Brain pericyte (primary cell): ENCODE results near the gene PDE5A.

Experiments used
- DNase-seq: peaks from one replicate; pipeline ENCODE4 v3.0.0-alpha.2; 2012; ENCODE audit warnings: low read depth, low spot score

PDE5A gene

GRCh38 chr4:119523399-119523798, 105.2 kb downstream of the PDE5A start:
- DNase-seq, result no peak

DNA sequence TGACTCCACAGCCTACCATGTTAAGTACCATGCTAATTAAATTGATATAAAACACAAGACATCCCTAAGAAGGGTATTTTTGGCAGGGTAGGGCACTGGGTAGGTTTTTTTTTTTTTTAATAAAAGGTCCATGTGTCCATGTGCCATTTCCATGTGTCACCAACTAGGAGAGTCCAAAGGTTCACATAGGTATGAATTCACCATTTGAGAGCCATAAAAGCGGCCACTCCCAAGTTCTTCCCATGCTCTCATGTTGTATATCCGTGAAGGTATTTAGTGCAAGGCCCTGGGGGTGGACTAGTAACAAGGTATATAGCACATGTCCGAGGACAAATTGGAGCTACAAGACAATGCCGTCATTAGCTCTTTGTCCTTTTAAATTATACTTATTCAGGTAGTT, 107.3 kb downstream of the PDE5A start:
- DNase-seq, result no peak

DNA sequence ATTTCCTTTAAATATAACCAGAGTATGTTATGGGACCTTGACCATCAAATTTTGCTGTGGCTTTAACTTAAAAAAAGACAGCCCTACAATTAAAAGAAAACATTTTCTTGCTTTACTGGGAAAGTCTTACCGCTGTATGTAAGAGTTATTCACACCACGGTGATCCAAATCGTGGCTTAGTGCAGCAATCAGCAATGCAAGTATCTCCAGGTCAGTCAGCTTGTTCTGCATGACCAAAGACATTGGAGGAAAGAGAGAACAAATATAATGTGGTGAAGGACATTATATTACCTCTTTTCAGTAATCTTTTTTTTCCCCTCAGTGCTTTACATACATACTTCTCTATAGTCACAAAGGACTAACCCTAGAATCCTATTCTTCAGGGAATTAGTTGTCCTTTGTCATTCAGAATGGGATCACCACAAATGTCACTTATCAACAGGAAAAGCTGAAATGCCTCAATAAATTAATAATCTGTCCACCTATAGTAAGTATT, 109.6 kb downstream of the PDE5A start:
- no peak for DNase-seq

GRCh38 chr4:119518230-119518892, 110.2 kb downstream of the PDE5A start:
- no peak for DNase-seq

DNA sequence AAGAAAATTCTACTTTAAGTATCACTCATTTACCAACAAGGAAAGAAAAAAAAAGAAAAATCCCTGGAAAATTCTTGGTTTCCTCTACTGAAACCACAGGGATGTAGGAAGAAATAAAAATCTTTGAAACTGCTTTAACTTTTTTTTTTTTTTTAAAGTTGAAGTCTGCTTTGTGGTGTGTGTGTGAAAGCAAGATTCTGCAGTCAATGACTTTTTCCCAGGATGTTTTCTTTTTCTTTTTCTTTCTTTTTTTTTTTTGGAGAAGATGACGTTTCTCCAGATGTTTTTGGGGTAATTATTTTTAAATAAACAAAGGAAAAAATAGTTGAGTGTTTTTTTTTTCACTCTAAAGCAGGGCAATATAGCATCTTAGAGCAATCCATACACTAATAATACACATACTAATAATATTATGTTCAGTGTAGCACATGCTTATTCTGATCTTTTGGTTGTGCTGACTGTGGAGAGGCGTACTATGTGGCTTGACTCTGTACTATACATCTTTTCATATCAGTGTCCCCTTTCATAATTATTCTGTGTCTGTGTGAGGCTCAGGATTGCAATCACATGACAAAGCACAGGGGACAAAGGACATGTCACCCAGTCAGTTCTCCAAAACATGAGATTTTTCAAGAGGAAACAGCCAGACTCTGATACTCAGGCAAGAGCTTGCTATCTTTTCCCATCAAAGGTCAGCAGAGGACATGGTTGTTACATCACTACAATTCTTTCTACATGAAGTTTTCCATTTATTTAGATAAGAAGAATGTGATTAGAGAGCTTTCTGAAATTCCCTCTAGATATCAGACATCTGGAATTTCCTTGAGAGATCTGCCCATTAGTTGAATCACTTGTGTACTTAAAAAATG, 111.0 kb downstream of the PDE5A start:
- no peak for DNase-seq

DNA sequence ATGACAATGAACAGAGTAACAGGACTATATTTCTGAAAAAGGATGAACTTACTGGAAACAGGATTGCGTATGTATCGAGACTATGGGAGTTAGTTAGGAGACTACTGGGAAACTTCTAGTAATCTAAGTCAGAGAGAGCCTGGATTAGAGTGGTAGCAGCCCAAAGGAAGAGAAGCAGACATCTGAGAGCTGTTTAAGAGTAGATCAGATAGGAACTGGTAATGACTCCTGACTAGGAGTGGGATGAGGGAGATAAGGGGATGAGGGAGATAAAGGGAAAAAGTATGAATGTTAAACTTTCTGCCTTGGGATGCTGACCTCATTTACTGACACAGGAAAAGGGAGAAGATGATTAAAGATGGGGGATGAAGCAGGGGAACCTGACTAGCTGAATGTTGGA, 116.2 kb downstream of the PDE5A start:
- no peak for DNase-seq

- DNase-seq, result no peak
These were observed 118.0 kb downstream of the PDE5A start for GRCh38 chr4:119510395-119511149.

- no peak for DNase-seq
These were observed 120.3 kb downstream of the PDE5A start for GRCh38 chr4:119508281-119508680.

GRCh38 chr4:119506806-119507205, 121.8 kb downstream of the PDE5A start:
- DNase-seq, result no peak

DNA sequence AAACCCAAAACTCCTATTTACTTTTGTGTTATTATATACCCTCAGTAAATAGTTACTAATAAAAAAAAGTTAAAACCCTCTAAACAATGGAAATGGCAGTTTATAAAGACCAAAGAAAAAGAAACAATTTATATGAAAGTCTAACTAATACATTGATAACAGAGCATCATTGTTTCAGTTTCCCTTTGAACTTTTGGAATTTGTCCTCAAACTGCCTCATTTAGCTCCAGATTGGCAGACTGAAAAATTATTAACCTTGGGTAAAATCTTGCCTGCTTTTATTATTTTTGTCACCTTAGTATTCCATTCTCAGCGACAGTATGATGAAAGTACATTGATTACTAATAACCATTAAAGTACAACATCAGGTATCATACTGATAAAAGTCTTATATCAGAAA, 124.0 kb downstream of the PDE5A start:
- no peak for DNase-seq

DNA sequence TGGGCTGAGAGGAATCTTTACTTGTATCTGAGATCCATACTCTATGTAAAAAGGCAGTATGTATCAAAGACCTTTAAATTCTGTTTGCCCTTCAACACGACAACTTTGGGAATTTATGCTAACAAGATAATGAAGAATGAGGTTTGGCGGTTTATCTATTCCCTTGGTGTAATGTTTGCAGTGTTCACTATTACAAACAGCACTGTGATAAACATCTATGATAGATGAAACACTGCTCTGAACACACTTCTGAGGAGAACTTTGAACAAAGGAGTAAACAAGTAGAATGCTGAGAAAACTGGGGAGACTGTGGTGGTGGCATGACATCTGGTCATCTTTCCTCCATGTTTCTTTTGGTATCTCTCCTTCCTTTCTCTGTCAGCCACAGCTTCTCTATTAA, 126.9 kb downstream of the PDE5A start:
- no peak for DNase-seq

GRCh38 chr4:119498527-119498926, 130.1 kb downstream of the PDE5A start:
- DNase-seq, result peak; percentile 68

- no peak for DNase-seq
These were observed 134.7 kb downstream of the PDE5A start for GRCh38 chr4:119493886-119494285.

- DNase-seq, result no peak
These were observed 135.2 kb downstream of the PDE5A start for GRCh38 chr4:119493419-119493818.

DNA sequence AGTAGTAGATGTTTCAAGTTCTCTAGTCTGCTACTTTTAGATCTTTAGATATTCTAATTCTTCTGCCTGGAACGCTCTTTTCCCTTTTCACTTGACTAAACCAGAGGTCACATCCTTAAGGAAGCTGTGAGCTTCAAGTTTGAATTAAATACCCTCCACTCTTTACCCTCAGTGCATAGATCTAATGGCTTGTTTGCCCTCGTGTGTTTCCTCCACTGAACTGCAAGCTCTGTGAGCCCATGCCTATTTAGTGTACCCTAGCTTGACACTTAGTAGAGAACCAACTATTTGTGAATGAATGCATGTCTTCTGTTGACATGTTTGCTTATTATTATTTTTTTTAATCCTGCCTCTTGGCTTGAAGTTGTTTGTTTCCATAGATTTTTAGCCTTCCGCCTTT, 138.3 kb downstream of the PDE5A start:
- peak; percentile 10 for DNase-seq

DNA sequence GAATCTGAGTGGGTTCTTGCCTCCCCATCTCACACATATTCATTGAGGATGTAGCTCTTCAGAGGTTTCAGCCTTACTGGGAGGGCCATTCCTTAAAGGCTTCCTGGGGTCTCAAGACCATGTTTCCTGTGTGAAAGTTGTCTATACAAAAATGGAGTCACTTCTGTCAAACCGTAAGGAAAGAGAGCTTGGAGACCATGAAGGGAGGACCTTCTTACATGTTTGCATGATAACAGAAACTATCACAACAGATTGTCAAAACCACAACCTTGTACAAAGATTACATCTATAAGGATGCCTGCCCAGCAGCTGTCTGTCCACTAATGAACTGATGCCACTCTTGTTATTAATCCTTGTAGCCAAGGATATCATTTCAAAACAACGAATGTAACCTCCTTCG, 139.3 kb downstream of the PDE5A start:
- no peak for DNase-seq

GRCh38 chr4:119480331-119480730, 148.3 kb downstream of the PDE5A start:
- DNase-seq, result no peak

GRCh38 chr4:119479835-119480234, 148.8 kb downstream of the PDE5A start:
- no peak for DNase-seq

DNA sequence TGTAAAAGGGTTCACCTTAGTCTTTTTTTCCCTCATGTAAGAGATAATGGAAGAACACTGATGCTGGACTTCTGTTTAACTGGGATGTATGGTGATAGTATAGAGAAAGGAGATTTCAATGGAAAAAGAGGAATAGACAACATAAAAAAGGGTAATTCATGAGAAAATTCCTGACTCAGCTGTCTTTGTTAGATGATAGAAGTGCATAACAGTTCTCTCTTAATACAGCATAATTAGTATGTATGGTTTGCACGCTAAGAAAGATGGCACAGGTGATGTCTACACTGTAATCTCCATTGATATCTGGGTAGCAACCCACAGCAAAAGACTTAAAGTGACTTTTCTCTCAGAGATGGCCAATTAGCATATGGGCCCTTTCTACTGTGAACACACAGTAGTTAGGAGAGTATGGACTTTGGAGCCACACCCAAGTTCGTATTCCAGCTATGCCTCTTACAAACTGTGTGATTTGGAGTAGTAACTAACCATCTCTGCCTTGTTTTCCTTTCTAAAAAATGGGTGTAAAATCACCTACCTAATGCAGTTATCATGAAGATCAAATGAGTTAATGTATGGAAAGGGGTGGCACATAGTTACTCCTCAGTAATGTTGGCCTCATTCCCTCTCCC, 149.3 kb downstream of the PDE5A start:
- DNase-seq, result no peak

GRCh38 chr4:119478446-119479179, 150.0 kb downstream of the PDE5A start:
- no peak for DNase-seq

DNA sequence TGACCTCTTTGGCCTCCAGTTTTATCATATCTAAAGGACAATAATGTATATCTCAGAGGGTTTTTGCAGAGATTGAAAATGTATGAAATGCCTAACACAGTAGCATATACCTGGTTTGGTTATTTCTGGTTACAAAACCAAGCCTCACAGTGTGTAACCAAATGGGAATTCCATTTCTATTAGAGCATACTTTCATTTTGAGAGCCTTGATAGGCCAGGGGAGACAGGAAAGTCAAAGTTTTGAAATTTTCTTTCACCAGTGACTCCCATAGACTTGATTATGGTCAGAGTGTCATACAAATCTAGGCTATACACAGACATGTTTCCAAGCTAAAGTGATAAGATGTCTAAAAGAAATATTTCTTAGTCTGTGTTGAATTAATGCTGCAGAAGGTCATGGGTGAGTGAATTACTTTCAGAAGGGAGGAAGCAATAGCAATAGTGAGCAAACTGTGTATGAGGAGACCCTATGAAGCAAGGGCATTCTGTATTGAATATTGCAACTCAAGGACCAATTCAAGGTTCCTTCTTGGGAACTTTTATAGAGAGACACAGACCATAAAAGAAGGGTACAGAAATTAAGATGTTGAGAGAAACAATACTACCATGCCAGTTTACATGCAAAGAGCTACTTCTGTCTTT, 151.1 kb downstream of the PDE5A start:
- no peak for DNase-seq
